NCI-H2029 treated with DMSO at 0.1 percent for 48 hours (cell line): ENCODE measurements around the gene GRK1.

Experiments used
- DNase-seq: peaks from one replicate; lab custom pipeline; 2025; lab: John Stamatoyannopoulos, UW

Gene GRK1

DNA sequence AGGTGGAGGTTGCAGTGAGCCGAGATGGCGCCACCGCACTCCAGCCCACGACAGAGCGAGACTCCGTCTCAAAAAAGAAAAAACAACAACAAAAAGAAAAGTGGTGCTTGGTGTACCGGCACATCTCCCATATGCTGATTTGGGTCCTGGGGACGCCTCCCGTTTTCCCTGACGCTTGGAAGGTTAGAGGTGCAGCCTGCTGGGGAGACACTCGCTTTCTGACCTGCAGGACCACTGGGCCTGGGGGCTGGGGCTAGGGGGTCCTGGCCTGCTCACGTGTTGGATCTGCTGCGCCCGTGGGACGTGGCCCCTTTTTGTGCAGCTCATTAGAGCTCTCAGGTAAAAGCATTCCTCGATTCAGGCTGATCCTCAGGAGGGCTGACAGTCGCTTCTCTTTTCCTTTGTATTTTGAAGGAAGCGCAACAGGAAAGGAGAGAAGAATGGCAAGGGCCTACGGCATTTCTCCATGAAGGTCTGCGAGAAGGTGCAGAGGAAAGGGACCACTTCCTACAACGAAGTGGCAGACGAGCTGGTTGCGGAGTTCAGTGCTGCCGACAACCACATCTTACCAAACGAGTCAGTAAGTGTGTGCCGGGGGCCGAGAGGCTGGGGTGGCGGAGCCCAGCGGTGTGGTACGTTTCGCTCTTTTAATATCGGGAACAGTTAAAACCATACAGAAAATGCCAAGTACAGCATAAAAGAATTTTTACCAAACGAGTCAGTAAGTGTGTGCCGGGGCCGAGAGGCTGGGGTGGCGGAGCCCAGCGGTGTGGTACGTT, 34.1 kb upstream of the GRK1 start:
- DNase-seq = no peak

GRCh38 chr13:113633485-113633873, 33.5 kb upstream of the GRK1 start:
- DNase-seq = no peak

DNA sequence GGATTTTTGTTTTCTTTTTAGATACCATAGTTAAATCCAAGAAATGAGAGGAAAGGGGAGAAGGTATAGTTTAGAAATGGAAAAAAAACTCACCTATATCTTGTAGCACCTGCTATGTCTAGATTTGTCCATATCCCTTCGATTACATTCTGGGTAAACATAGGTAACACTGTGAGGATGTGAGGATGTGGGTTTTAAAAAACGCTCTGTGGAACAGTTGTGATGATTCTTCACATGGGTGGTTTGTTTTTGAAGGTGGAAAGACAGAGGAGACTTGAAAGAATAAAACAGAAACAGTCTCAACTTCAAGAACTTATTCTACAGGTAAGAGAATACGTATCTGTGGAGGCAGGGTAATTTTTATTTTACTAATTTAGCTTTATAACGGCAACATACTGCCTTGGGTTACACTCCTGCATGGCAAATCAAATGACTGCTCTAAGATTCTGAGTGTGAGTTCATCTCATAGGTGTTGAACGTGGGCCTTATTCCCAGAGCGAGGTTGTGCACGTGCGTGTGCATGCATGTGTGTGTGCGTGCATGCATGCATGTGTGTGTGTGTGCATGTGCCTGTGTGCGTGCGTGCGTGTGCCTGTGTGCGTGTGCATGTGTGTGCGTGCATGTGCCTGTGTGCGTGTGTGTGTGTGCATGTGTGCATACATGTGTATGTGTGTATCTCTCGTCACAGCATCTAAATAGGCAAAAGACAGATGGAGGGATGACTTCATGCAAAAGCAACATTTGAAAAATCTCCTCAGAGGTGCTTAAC, 32.6 kb upstream of the GRK1 start:
- no peak for DNase-seq

- DNase-seq = no peak
Observed at GRCh38 chr13:113635048-113635420, 32.0 kb upstream of the GRK1 start.

DNA sequence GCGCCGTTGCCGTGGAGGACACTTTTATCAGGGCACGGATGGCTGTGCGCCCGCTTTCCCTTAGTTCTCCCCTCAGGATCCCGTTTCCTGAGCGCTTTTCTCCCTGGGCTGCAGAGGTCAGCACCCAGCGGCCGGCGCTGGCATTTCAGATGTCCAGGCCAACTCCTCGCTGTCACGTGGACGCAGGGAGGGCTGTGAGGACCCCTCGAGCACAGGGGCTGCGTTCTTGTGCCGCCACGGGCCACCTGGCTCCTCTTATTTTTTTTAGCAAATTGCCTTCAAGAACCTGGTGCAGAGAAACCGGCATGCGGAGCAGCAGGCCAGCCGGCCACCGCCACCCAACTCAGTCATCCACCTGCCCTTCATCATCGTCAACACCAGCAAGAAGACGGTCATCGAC, 31.3 kb upstream of the GRK1 start:
- no peak for DNase-seq

- no peak for DNase-seq
Observed at GRCh38 chr13:113636266-113636963, 30.6 kb upstream of the GRK1 start.

- no peak for DNase-seq
Observed at GRCh38 chr13:113637262-113638160, 29.5 kb upstream of the GRK1 start.

- DNase-seq = no peak
Observed at GRCh38 chr13:113638173-113638746, 28.8 kb upstream of the GRK1 start.

DNA sequence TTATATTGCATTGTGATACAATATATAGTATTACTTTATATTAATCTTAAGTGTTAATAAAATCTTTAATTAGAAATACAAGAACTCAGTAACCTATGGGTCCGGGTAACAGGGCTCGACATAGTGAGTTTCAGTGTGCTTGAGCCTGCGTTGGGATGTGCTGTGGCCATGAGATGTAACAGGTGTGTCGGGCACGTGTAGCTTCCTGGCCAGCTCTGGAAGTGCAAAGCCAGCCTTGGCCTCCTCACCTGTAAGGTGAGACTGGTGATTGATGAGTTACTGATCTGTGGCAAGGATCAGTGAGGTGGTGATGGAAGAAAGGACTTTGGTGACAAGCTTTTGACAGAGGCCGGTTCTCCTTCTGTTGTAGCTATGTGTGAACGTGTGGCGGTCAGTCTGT, 28.2 kb upstream of the GRK1 start:
- no peak for DNase-seq

GRCh38 chr13:113639616-113640262, 27.3 kb upstream of the GRK1 start:
- DNase-seq = no peak

- no peak for DNase-seq
Observed at GRCh38 chr13:113641426-113641825, 25.6 kb upstream of the GRK1 start.

- no peak for DNase-seq
Observed at GRCh38 chr13:113642563-113642962, 24.5 kb upstream of the GRK1 start.

DNA sequence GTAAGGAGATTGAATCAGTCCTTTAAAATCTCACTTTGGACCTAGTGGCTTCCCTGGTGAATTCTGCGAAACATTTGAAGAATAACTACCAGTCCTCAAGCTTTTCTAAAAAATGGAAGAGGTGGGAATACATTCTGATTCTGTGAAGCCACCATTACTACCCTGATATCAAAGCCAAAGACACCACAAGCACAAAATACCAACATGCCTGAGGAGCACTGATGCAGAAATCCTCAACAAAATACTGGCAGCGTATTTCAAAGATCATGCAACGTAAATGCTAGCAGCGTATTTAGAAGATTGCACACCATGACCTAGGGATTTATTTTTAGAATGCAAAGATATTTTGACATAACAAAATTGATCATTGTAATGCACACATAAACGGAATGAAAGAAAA, 23.4 kb upstream of the GRK1 start:
- no peak for DNase-seq

DNA sequence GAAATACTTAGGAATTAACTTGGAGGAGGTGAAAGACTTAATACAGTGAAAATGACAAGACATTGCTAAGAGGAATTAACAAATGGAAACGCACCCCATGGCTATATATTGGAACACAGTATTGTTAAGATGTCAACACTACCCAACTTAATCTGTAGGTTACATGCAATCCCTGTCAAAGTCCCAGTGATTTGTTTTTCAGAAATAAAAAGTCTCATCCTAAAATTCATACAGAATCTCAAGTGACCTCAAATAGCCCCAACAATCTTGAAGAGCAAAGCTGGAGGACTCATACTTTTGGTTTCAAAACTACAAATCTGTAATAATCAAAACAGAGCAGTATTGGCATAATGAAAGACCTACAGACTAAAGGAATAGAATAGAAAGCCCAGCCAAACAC, 22.2 kb upstream of the GRK1 start:
- DNase-seq = no peak

GRCh38 chr13:113645329-113645728, 21.7 kb upstream of the GRK1 start:
- no peak for DNase-seq

GRCh38 chr13:113646376-113646775, 20.6 kb upstream of the GRK1 start:
- peak; percentile 3 for DNase-seq

GRCh38 chr13:113646921-113647340, 20.1 kb upstream of the GRK1 start:
- no peak for DNase-seq

DNA sequence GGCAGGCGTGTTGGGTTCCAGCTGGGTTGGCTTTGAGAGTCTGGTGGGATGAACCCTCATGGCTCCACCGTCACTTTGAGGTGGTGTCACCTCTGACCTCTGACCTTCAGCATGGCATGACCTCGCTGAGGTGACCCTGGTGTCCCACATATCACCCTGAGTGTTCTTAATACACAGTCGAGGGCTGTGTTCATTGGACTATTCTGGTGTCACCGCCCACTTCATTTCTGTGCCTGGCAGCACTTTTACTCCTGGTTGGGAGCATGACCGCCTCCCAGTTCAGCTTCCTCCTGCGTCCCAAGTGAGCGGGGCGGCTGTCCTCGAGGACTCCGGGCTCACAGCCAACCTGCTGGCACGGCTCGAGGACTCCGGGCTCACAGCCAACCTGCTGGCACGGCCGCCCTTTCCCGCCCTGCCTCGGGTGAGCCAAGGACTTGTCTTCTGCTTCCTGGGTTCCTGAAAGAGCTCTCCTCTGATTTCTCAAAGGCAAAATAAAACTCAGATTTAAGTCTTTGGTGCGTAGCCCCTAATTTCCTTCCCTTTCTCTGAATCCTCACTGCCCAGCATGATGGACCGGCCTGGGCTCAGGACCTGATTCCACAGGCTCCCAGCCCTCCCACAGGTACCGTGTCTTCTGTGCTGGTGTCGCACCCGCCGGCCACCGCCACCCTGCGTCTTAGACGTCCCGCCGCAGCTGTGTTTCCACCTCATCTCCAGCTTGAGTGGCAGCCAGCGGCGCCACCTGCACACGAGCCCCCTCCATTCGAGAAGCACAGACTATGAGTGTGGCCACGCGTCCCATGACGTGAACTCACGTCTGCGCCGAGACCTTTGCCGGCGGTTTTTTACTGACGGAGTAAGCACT, 19.4 kb upstream of the GRK1 start:
- peak; percentile 52 for DNase-seq

DNA sequence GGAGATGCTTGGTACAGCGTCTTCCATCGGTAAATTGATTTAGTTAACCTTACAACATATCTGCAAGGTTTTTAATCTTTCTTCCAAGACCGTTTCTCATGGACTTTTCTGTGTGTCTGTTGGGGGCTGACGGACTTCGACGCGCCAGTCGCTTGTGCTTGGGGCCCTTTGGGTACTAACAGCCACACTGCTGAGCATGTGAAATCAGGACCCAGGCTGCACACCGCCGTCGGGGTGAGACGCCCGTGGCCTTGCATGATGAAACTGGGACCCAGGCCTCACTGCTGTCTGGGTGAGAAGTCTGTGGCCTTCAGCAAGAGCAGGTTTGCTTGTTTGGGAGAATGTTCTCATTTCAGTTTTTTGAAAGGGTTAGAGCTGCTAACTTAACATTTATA, 18.8 kb upstream of the GRK1 start:
- no peak for DNase-seq

DNA sequence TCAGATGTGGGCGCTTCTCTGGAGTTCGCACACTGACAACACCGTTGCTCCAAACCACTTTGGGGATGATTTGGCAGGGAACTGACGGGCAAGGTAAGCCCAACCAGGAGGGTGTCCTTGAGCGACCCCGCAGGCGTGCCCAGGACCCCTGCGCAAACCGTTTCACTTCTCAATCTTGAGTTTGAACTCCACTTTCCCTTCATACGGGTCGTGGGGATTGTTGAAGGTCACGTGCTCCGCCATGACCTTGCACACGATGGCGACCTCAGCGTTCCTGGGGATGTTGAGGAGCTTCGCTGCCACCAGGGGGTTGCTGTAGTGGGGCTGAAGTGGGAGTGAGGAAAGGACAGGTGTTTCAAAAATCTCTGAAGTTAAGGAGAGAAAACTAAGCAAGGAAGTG, 17.8 kb upstream of the GRK1 start:
- DNase-seq = no peak
